Stomach (tissue), 4 donors: Measurements from ENCODE around the gene TMC2.

Source experiments
- EP300 ChIP-seq: sonication (generic); formaldehyde crosslinking; IDR thresholded peaks from one replicate; pipeline ENCODE4 v1.6.1; 2017; ENCODE audit warnings: antibody characterized with exemption
- POLR2A ChIP-seq, 4 donors: fragments of 450-650 bp; IDR thresholded peaks; one replicate each; pipeline ENCODE4 v1.6.1; 2016; ENCODE audit warnings: antibody characterized with exemption in 4 of 4, control low read depth in 2 of 4, mild to moderate bottlenecking in 1 of 4, moderate library complexity in 1 of 4
- POLR2AphosphoS5 ChIP-seq, 3 donors: sonication (generic); formaldehyde crosslinking; IDR thresholded peaks; one replicate each; pipeline ENCODE4 v1.6.1; 2016; ENCODE audit warnings: antibody characterized with exemption in 3 of 3
- TF ChIP-seq, protein P1 (sequence below), 7 experiments: fragments of 450-650 bp in 4 of 7; fragments of 200-600 bp in 3 of 7; sonication (generic) in 3 of 7; IDR thresholded peaks; one replicate each; pipeline ENCODE4 v1.5.1; 2016 to 2019; ENCODE audit warnings: antibody characterized with exemption in 7 of 7, control low read depth in 2 of 7, mild to moderate bottlenecking in 1 of 7

DNA sequence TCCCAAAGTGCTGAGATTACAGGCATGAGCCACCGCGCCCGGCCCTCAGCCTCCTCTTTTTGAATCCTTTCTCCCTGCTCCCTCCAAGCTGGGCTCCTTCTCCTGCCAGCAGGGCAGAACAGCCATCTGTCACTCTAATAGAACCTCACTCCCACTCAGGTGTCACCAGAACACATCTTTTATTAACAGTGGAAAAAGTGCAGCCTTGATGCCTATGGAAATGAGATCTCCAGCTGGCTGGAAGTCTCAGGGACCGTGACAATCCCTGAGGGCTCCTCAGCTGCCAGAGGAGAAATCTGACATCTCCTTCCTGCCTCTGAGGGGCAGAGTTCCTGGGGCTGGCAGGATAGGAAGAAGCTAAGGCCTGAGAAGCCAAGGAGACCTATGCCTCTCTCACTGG is 28.0 kb downstream of the TMC2 start:
- TF ChIP-seq, protein P1, sequence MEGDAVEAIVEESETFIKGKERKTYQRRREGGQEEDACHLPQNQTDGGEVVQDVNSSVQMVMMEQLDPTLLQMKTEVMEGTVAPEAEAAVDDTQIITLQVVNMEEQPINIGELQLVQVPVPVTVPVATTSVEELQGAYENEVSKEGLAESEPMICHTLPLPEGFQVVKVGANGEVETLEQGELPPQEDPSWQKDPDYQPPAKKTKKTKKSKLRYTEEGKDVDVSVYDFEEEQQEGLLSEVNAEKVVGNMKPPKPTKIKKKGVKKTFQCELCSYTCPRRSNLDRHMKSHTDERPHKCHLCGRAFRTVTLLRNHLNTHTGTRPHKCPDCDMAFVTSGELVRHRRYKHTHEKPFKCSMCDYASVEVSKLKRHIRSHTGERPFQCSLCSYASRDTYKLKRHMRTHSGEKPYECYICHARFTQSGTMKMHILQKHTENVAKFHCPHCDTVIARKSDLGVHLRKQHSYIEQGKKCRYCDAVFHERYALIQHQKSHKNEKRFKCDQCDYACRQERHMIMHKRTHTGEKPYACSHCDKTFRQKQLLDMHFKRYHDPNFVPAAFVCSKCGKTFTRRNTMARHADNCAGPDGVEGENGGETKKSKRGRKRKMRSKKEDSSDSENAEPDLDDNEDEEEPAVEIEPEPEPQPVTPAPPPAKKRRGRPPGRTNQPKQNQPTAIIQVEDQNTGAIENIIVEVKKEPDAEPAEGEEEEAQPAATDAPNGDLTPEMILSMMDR (IDR thresholded peaks at IDR 0.05) = no peak
- TF ChIP-seq POLR2AphosphoS5 (IDR thresholded peaks at IDR 0.05) (no peak), POLR2A (IDR thresholded peaks at IDR 0.05) (no peak), EP300 (no peak)
